Right lobe of liver (tissue), 4 donors: ENCODE data around the gene TEDC1.

Experiments used
- CTCF ChIP-seq, 4 donors: fragments of 200-600 bp in 3 of 4; fragments of 450-650 bp in 1 of 4; IDR thresholded peaks; one replicate each; pipeline versions ENCODE4 v1.5.1 to v1.8.0; 2016 to 2022; ENCODE audit warnings: antibody characterized with exemption in 4 of 4, mild to moderate bottlenecking in 2 of 4
- POLR2A ChIP-seq: fragments of 450-650 bp; IDR thresholded peaks from one replicate; pipeline ENCODE4 v1.6.1; 2017; ENCODE audit warnings: antibody characterized with exemption, mild to moderate bottlenecking
- donor health status: DM: no; HTN: no; CAD: no.
- donor health status: DM: no; HTN: no; CAD: no.
- donor health status: DM: no; HTN: yes; CAD: no.

DNA sequence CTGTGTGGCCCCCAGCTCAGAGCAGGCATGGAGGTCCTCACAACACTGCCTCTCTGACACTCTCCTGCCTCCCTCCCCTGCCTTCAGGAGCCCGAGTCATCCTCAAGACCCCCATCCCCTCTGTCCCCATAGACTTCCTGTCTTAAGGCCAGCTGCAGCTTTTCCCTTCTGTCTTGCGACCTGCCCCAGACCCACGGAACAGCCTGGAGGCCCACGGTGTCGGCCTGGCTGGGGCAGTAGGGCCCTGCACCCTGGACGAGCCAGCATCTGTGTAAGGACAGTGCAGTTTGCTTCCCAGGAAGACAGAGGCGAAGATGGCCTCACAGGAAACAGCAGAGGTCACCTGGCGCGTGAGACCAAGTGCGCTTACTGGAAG, 9.7 kb downstream of the TEDC1 start:
- no peak for TF ChIP-seq CTCF (IDR thresholded peaks at IDR 0.05)
- TF ChIP-seq POLR2A, result no peak
